Esophagus squamous epithelium (tissue), 5 donors: ENCODE results near the gene MEP1B. TPM values are rescaled to one million over a fixed set of nuclear protein-coding genes. Genes with fewer than 3 reads are reported as not detected.

Experiments
- DNase-seq: peaks from one replicate; lab custom pipeline; 2025; lab: John Stamatoyannopoulos, UW
- H3K27ac ChIP-seq, 4 donors: fragments of 200-600 bp; sonication (generic); one replicate each; pipeline ENCODE4 v1.5.1; 2016 to 2019; ENCODE audit warnings: mild to moderate bottlenecking in 1 of 4
- H3K27me3 ChIP-seq, 4 donors: fragments of 200-600 bp; sonication (generic); 1 replicate in 3 of 4; 2 replicates in 1 of 4; pipeline versions ENCODE4 v1.5.1 to v1.6.0; 2017 to 2021; ENCODE audit warnings: antibody characterized with exemption in 1 of 4
- H3K36me3 ChIP-seq, 3 donors: fragments of 200-600 bp; sonication (generic); one replicate each; pipeline ENCODE4 v1.5.1; 2016 to 2019
- H3K4me1 ChIP-seq, 3 donors: fragments of 200-600 bp; sonication (generic); one replicate each; pipeline ENCODE4 v1.5.1; 2017 to 2019
- H3K4me3 ChIP-seq, 4 donors: fragments of 200-600 bp; sonication (generic); 1 replicate in 3 of 4; 2 replicates in 1 of 4; pipeline ENCODE4 v1.5.1; 2016 to 2019; ENCODE audit warnings: mild to moderate bottlenecking in 2 of 4, moderate library complexity in 1 of 4
- H3K9me3 ChIP-seq, 3 donors: fragments of 200-600 bp; sonication (generic); one replicate each; pipeline ENCODE4 v1.5.1; 2016 to 2019
- POLR2A ChIP-seq, 4 donors: fragments of 450-650 bp; IDR thresholded peaks; one replicate each; pipeline ENCODE4 v1.6.1; 2017; ENCODE audit warnings: antibody characterized with exemption in 4 of 4, mild to moderate bottlenecking in 4 of 4, moderate library complexity in 3 of 4
- WGBS, 2 donors: methylation state at CpG; one replicate each; pipeline ENCODE4 v1.1.5; 2018; 5-methylcytosine and 5-hydroxymethylcytosine counted together
- intact Hi-C: fragments of 100-400 bp; cut with DNase I; formaldehyde crosslinking; loops from one replicate; pipeline ENCODE4 v1.15.0; 2022
- total RNA-seq, 4 donors: library from RNA; depleted of rRNA; stranded (reverse); fragments of >200 nt; gene quantifications; one replicate each; pipeline ENCODE4 v1.1.0, GENCODE V29; 2016
- TF ChIP-seq, protein P1 (sequence below), 6 experiments: fragments of 450-650 bp in 4 of 6; fragments of 200-600 bp in 2 of 6; sonication (generic) in 2 of 6; IDR thresholded peaks; one replicate each; pipeline ENCODE4 v1.5.1; 2016 to 2019; ENCODE audit warnings: antibody characterized with exemption in 6 of 6, mild to moderate bottlenecking in 4 of 6, moderate library complexity in 4 of 6
- donor health status: DM: yes; HTN: yes; CAD: no.

Gene MEP1B
- total RNA-seq, 4 donors from 2014 or later, result not detected

DNA sequence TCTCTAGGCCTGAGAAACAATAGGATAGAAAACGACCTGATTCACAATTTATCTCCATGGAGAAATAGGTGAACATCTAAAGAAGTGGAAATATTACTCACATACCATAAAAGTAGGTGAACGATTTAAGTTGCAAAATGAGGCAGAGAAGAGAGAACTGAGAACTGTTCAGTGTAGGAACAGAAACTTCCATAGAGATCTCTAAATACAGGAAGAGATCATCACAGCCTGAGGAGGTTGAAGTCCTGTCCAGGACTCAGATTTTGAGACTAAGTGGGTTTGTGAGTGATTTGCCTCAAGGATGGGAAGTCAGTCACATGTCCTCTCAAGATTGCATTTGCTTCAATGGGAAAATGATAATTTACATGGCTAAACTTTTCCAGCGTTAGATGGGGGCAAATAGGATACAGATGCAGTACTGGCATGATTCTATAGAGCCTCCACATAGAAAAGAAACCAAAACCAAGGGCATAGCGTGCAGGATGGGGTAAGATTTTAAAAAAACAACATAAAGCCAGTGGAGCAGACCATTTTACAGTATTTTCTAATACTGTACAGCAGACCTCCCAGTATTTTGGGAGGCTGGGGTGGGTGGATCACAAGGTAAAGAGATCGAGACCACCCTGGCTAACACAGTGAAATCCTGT, 68.8 kb downstream of the MEP1B start:
- Histone ChIP-seq H3K36me3 (no peaks in the 10 kb centered on the region), H3K9me3 (no peaks in the 10 kb centered on the region), H3K4me3 (no peak overlapping the region), H3K27ac (no peak overlapping the region), H3K4me1 (no peaks in the 10 kb centered on the region), H3K27me3 (no peaks in the 10 kb centered on the region)
- 71 to 74% methylated on average over 5 of the region's 5 CpGs for WGBS, 2 donors
- intact Hi-C loops, result no loop called here
- TF ChIP-seq, protein P1, sequence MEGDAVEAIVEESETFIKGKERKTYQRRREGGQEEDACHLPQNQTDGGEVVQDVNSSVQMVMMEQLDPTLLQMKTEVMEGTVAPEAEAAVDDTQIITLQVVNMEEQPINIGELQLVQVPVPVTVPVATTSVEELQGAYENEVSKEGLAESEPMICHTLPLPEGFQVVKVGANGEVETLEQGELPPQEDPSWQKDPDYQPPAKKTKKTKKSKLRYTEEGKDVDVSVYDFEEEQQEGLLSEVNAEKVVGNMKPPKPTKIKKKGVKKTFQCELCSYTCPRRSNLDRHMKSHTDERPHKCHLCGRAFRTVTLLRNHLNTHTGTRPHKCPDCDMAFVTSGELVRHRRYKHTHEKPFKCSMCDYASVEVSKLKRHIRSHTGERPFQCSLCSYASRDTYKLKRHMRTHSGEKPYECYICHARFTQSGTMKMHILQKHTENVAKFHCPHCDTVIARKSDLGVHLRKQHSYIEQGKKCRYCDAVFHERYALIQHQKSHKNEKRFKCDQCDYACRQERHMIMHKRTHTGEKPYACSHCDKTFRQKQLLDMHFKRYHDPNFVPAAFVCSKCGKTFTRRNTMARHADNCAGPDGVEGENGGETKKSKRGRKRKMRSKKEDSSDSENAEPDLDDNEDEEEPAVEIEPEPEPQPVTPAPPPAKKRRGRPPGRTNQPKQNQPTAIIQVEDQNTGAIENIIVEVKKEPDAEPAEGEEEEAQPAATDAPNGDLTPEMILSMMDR (IDR thresholded peaks at IDR 0.05), result no peak
- TF ChIP-seq POLR2A (IDR thresholded peaks at IDR 0.05), result no peak
- no peak for DNase-seq

DNA sequence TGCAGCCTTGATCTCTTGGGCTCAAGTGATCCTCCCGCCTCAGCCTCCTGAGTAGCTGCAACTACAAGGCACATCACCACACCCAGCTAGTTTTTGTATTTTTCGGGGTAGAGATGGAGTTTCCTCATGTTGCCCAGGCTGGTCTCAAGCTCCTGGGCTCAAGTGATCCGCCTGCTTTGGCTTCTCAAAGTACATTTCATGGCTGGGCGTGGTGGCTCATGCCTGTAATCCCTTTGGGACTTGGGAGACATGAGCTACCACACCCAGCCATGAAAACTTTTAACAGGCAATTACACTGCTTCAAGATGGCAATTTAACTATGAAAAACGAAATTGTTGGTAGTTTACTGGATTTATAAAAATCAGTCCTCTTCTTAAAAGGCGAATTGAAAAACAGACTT, 69.7 kb downstream of the MEP1B start:
- Histone ChIP-seq H3K4me1 (no peaks in the 10 kb centered on the region), H3K27ac (no peak overlapping the region), H3K9me3 (no peaks in the 10 kb centered on the region), H3K36me3 (no peaks in the 10 kb centered on the region), H3K27me3 (no peaks in the 10 kb centered on the region), H3K4me3 (no peak overlapping the region)
- TF ChIP-seq, protein P1 (IDR thresholded peaks at IDR 0.05), result no peak
- no peak for TF ChIP-seq POLR2A (IDR thresholded peaks at IDR 0.05)
- WGBS, 2 donors, result 67 to 70% methylated on average over 5 to 6 of the region's 6 CpGs
- intact Hi-C loops, result no loop called here
- no peak for DNase-seq

DNA sequence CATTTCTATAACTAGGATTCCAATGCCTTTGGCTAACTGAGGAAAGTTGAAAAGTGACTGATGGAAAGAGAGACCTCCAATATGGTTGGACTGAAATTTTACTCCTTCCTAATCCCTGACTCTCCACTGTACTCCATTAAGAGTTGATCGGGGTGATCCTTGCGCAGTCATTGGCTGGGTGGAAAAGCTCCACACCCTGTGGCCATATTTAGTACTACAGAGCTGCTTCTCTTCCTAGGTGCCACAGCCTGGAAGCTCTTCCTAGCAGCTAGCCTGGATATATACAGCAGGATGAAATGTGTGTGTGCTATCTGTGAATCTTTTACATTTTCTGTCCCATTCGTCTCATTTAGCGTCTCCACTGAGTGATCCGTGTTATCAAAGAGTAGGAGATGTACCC, 71.2 kb downstream of the MEP1B start:
- no peak overlapping the region for H3K27ac ChIP-seq
- H3K4me1 ChIP-seq, result no peaks in the 10 kb centered on the region
- intact Hi-C loops, result no loop called here
- no peaks in the 10 kb centered on the region for H3K36me3 ChIP-seq
- WGBS, 2 donors, result 95% methylated on average over 5 of the region's 5 CpGs
- no peak for DNase-seq
- no peaks in the 10 kb centered on the region for H3K27me3 ChIP-seq
- H3K4me3 ChIP-seq, result no peak overlapping the region
- TF ChIP-seq, protein P1 (IDR thresholded peaks at IDR 0.05), result peak in 1 of 6 experiments; percentile 22
- no peak for TF ChIP-seq POLR2A (IDR thresholded peaks at IDR 0.05)
- no peaks in the 10 kb centered on the region for H3K9me3 ChIP-seq

DNA sequence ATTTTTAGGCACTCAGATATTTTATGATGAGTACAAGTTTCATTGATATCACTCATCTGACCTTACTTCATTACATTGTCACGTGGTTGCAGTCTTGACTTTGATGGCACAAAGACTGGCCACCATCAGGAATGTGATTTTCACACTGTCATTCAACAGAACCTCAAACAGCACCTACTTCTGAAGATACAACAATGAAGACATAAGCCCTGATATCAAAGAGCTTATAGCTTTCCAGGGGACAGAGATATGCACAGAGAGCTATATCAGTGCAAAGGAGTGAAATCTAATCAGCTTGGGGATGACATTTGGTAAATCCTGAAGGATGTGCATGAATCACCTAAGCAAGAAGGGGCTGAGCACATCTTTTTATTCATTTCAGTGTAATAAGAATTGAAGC, 72.3 kb downstream of the MEP1B start:
- TF ChIP-seq POLR2A (IDR thresholded peaks at IDR 0.05), result no peak

DNA sequence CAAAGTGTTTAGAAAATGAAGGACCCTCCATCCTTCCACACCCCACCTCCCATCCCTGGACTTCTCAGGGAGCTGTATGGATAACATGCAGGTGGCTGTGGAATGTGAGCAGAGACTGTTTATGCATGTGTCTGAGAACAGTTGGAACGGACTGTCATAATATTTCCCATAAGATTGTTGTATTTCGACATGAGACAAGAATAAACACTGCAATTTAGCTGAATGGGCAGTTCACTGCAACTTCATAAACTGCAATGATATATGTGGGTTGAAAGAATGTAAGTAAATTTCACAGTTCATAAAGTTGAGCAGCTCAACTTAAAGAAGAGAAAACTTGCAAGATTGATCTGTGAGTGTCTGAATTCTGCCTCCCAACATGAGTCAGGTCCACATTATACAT, 74.6 kb downstream of the MEP1B start:
- DNase-seq, result no peak
- 56 to 76% methylated on average over 2 of the region's 2 CpGs for WGBS, 2 donors
- Histone ChIP-seq H3K36me3 (peaks cover 0 to 32% (median 0%) of the 10 kb centered on the region in 3 donors), H3K4me3 (no peak overlapping the region), H3K27me3 (no peaks in the 10 kb centered on the region), H3K9me3 (no peaks in the 10 kb centered on the region), H3K4me1 (no peaks in the 10 kb centered on the region), H3K27ac (no peak overlapping the region)
- TF ChIP-seq, protein P1 (IDR thresholded peaks at IDR 0.05), result no peak
- no peak for TF ChIP-seq POLR2A (IDR thresholded peaks at IDR 0.05)
- intact Hi-C loops, result no loop called here

More for the DNA sequence above, 72.3 kb downstream of the MEP1B start:
- no peaks in the 10 kb centered on the region for H3K27me3 ChIP-seq
- peaks cover 0 to 9% (median 0%) of the 10 kb centered on the region in 3 donors for H3K36me3 ChIP-seq
- WGBS, 2 donors, result 56 to 94% methylated on average over 1 of the region's 1 CpG
- no peak for DNase-seq
- H3K9me3 ChIP-seq, result no peaks in the 10 kb centered on the region
- H3K4me1 ChIP-seq, result no peaks in the 10 kb centered on the region
- no peak overlapping the region for H3K27ac ChIP-seq
- intact Hi-C loops, result no loop called here
- H3K4me3 ChIP-seq, result no peak overlapping the region
